Stimulated activated CD4-positive, alpha-beta T cell treated with anti-CD3 and anti-CD28 coated beads, Interleukin-12 subunit alpha, Interleukin-12 subunit beta, amount 100 ng/mL, for 4 hours (primary cell): ENCODE measurements around the gene R3HDML.
"Not testable (repeated sequence)": the region's sequence is repeated elsewhere in the genome, so short reads cannot be mapped to it uniquely, and the experiment has no call there.

Source experiments
- DNase-seq: peaks from one replicate; pipeline ENCODE4 v3.0.0-alpha.2; 2020

Gene R3HDML

DNA sequence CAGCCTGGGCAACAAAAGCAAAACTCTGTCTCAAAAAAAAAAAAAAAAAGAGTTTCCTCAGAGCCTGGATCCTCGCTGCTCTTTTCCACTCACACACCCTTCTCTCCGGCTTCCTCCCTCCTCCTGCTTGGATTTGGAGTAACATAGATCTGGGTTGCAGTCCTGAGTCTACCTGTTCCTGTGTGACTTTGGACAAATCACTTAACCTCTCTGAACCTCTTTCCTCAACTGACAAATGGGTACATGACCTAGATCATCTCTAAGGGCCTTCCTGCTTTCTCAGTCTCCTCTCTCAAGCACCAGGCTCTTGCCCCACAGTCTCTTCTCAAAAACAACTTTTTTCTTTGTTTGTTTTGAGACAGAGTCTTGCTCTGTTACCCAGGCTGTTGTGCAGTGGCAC, 5.6 kb upstream of the R3HDML start:
- DNase-seq = no peak

- no peak for DNase-seq
Measured at GRCh38 chr20:44334306-44334705, 2.5 kb upstream of the R3HDML start.

- no peak for DNase-seq
Measured at GRCh38 chr20:44334709-44335108, 2.1 kb upstream of the R3HDML start.

GRCh38 chr20:44335675-44336074, 1.2 kb upstream of the R3HDML start:
- no peak for DNase-seq

DNA sequence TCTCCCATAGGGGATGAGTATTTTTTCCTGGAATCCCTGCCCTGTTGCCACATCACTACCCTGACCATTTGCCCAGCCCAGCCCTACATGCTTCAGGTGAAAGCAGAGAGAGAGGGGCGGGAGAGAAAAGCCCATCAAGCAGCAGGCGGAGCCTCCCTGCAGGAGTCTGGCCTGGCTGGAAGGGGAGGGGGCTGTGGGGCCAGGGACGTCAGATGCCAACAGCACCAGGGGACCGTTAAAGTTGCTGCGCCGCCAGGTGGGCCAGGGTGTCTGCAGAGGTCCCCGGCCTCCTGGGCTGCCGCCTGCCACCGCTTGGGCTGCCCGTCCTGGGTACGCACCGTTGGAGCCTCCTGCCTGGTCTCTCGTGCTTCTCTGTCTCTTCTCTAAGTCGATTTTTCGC, 757 bp upstream of the R3HDML start:
- no peak for DNase-seq

- DNase-seq = no peak
Measured at GRCh38 chr20:44342248-44342647, 5.4 kb downstream of the R3HDML start.

- DNase-seq = no peak
Measured at GRCh38 chr20:44343162-44343675, 6.4 kb downstream of the R3HDML start.

DNA sequence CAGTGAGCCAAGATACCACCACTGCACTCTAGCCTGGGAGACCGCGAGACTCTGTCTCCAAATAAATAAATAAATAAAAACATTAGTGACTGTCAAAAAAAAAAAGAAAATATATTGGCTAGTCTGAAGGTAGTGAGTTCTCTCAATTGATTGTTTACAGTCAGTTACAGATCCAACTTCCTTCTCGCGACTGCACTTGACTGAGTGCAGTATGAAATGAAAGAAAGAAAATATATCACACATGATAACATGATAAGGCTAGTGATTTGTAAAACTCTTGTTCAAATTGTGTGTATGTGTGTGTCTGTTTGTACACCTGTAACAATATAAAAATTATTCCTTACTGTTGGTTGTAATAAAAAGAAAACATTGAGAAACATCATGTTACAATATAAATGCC, 7.9 kb downstream of the R3HDML start:
- DNase-seq = no peak

DNA sequence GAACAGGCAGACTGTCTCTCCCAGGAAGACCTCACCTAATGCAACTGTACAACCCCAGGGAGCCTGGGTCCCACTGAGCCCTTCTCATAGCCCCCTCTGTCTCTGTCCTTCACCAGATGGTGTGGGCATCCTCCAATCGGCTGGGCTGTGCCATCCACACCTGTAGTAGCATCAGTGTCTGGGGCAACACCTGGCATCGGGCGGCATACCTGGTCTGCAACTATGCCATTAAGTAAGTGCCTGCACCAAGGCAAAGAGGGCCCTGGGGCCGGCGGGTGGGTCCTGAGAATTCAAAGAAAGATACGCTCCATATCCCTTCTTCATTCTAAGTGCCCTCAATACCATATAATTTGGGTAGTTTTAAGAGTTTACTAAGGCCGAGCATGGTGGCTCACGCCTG, 8.3 kb downstream of the R3HDML start:
- DNase-seq = no peak

DNA sequence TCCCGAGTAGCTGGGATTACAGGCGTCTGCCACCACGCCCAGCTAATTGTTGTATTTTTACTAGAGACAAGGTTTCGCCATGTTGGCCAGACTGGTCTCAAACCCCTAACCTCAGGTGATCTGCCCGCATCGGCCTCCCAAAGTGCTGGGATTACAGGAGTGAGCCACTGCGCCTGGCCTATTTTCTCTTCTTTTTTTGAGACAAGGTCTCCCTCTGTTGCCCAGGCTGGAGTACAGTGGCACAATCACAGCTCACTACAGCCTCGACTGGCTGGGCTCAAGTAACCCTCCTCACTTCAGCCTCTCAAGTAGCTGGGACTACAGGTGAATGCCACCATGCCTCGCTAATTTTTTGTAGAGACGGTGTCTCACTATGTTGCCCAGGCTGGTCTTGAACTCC, 9.1 kb downstream of the R3HDML start:
- not testable (repeated sequence) for DNase-seq

DNA sequence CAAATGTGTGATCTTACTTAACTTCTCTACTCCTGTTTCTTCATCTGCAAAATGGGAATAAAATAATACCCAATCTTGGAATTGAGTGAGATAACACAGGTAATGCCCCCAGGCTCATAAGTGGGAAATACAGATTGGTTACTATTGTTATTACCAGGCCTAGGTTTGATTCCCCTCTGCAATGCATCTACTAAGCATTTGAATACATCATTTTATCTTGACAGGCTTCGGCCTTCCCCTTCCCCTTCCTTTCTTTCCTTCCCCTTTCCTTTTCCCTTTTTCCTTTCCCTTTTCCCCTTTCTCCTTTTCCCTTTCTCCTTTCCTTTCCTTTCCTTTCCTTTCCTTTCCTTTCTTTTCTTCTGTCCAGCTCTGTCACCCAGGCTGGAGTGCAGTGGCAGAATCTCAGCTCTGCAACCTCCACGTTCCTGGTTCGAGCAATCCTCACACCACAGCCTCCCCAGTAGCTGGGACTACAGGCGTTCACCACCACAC, 11.4 kb downstream of the R3HDML start:
- DNase-seq = no peak

DNA sequence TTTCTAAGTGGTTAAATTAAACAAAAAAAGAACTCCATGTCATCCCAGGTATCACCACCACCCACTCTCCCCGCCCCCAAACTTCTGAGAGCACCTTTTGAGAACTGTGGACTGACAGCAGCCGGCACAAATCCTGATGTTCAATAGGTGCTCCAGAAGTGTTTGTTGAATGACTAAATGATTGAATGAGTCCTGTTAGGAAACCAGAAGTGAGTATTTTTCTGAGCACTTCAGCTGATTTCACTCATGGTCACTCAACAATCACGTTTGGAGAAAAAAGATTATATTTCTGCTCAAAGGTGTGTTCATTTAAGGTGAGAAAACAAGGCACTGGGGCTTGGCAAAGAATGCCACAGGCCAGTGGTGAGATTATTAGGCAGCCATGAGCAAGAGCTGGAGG, 12.5 kb downstream of the R3HDML start:
- no peak for DNase-seq

DNA sequence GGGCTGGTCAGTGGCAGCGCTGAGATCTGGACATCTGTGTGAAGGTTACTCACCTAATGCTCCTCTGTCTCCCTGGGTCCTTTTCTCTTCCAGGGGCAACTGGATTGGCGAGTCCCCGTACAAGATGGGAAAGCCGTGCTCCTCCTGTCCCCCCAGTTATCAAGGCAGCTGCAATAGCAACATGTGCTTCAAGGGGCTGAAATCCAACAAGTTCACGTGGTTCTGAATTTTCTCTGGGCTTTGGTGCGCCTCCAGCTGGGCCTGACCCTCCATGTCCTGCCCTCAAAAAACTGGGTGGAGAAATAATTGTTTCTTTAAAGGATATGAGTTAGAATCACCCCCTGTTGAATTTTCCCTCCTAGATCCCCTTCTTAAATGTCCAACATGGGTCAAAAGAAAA, 13.7 kb downstream of the R3HDML start:
- DNase-seq = no peak

GRCh38 chr20:44354979-44355497, 18.2 kb downstream of the R3HDML start:
- DNase-seq = no peak

GRCh38 chr20:44355498-44356352, 18.9 kb downstream of the R3HDML start, which contains the start of gene HNF4A:
TSS of gene HNF4A (plus strand) at chr20:44355699. CDS start at chr20:44355805, 106 bp downstream.
- no peak for DNase-seq

- no peak for DNase-seq
Measured at GRCh38 chr20:44356353-44356723, 19.5 kb downstream of the R3HDML start.

- no peak for DNase-seq
Measured at GRCh38 chr20:44357020-44357419, 20.2 kb downstream of the R3HDML start.

DNA sequence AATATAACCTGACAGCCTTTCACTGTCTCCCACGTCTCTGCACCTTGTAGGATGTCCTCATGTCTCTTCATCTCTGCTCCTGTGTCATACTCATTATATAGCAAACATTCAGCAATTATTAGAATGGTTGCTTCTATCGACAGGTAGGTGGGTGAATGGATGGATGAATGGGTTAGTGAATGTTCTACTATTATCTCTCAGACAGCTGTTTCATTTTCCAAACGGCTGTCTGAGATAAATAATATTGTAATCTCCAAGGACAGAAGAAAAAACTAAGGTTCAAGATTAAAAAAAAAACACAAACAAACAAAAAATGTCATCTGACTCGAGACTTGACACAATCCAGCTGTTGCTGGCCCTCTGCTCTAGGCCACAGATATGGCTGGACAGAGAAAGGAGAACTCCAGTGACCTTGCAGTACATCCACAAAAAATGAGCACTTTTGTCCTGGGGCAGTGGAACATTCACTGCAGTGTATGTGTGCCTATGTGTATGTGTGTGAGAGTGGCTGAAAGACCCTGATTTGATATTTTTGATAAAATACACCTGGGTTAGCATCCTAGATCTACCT, 20.8 kb downstream of the R3HDML start:
- DNase-seq = no peak

- no peak for DNase-seq
Measured at GRCh38 chr20:44358776-44359175, 21.9 kb downstream of the R3HDML start.

DNA sequence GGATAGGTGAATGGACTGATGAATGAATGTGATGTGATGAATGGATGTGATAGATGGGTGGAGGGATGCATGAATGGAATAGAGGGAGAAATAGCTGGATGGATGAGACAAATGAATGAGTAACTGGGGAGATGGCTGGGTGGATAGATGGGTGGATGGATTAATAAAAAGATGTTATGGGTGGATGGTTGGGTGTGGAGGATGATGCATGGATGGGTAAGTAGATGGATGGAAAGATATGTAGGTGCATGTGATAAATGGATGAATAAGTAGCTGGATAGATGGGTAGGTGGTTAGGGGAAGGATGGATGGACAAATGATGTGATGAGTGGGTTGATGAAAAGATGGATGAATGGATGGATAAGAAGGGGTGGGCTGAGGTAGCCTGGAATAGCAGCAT, 23.4 kb downstream of the R3HDML start:
- no peak for DNase-seq

- no peak for DNase-seq
Measured at GRCh38 chr20:44361021-44361420, 24.2 kb downstream of the R3HDML start.

- no peak for DNase-seq
Measured at GRCh38 chr20:44362466-44362940, 25.7 kb downstream of the R3HDML start.

- DNase-seq = no peak
Measured at GRCh38 chr20:44364068-44364467, 27.2 kb downstream of the R3HDML start.

GRCh38 chr20:44364780-44365179, 27.9 kb downstream of the R3HDML start:
- no peak for DNase-seq
